PC-9 (cell line): Measurements from ENCODE around the gene ATF6. TPM values are rescaled to one million over a fixed set of nuclear protein-coding genes. Genes with fewer than 3 reads are reported as not detected.
"Not testable (repeated sequence)": the region's sequence is repeated elsewhere in the genome, so short reads cannot be mapped to it uniquely, and the experiment has no call there.

Experiments
- BruUV-seq: library from RNA; stranded (reverse); fragments of 400-500 nt; replicated peaks from 2 replicates; lab custom pipeline; 2021; lab: Mats Ljungman, UMichigan
- CTCF ChIA-PET: fragments of 300-600 bp; sonication (Branson Sonifier 250); formaldehyde crosslinking; loops from one replicate; lab custom pipeline; 2022; ENCODE audit warnings: antibody characterized with exemption; lab: Charles Lee
- POLR2A ChIA-PET: fragments of 300-600 bp; sonication (Branson Sonifier 250); formaldehyde crosslinking; loops from one replicate; lab custom pipeline; 2022; ENCODE audit warnings: antibody characterized with exemption; ENCODE audit not compliant: unreplicated experiment; lab: Charles Lee
- DNase-seq, 2 experiments: peaks; one replicate each; pipeline versions ENCODE4 v3.0.0 to v3.0.0-alpha.2; 2015 to 2022; ENCODE audit warnings: mixed read lengths in 1 of 2
- H2AFZ ChIP-seq: fragments of 200-600 bp; sonication (generic); 2 replicates; pipeline ENCODE4 v1.8.1; 2017; ENCODE audit warnings: antibody characterized with exemption
- H3F3A ChIP-seq: fragments of 200-600 bp; sonication (generic); 2 replicates; pipeline ENCODE4 v1.8.1; 2017; ENCODE audit warnings: antibody characterized with exemption, mild to moderate bottlenecking, low read depth; ENCODE audit not compliant: insufficient read depth
- H3K27ac ChIP-seq: fragments of 200-600 bp; sonication (generic); 2 replicates; pipeline ENCODE4 v1.6.1; 2016; ENCODE audit warnings: mixed run types
- H3K27me3 ChIP-seq: fragments of 200-600 bp; sonication (generic); 2 replicates; pipeline ENCODE4 v1.6.1; 2016; ENCODE audit warnings: low read depth, mixed run types; ENCODE audit not compliant: insufficient read depth
- H3K36me3 ChIP-seq: fragments of 200-600 bp; sonication (generic); 2 replicates; pipeline ENCODE4 v1.6.1; 2016; ENCODE audit warnings: low read depth, mixed run types
- H3K4me1 ChIP-seq: fragments of 200-600 bp; sonication (generic); replicated peaks from 2 replicates; pipeline ENCODE4 v1.6.1; 2016; ENCODE audit warnings: mixed run types; ENCODE audit not compliant: insufficient read depth
- H3K4me2 ChIP-seq: fragments of 200-600 bp; sonication (generic); 2 replicates; pipeline ENCODE4 v1.6.1; 2017; ENCODE audit warnings: mixed run types
- H3K4me3 ChIP-seq: fragments of 200-600 bp; sonication (generic); 2 replicates; pipeline ENCODE4 v1.6.1; 2016; ENCODE audit warnings: mixed run types
- H3K79me2 ChIP-seq: fragments of 200-600 bp; sonication (generic); 2 replicates; pipeline ENCODE4 v1.6.1; 2017; ENCODE audit warnings: low read depth, mixed run types
- H3K9me2 ChIP-seq: fragments of 200-600 bp; sonication (generic); 2 replicates; pipeline ENCODE4 v1.8.1; 2017; ENCODE audit warnings: mild to moderate bottlenecking; ENCODE audit not compliant: insufficient read depth
- H3K9me3 ChIP-seq: fragments of 200-600 bp; sonication (generic); 2 replicates; pipeline ENCODE4 v1.8.1; 2016; ENCODE audit warnings: low read depth; ENCODE audit not compliant: insufficient read depth
- H4K20me1 ChIP-seq: fragments of 200-600 bp; sonication (generic); 2 replicates; pipeline ENCODE4 v1.8.1; 2017; ENCODE audit not compliant: insufficient read depth
- EZH2 ChIP-seq: fragments of 200-600 bp; sonication (generic); IDR thresholded peaks from 2 replicates; pipeline ENCODE4 v1.8.0; 2017; ENCODE audit warnings: antibody characterized with exemption, low read depth
- intact Hi-C: fragments of 100-400 bp; cut with micrococcal nuclease; formaldehyde crosslinking; loops from one replicate; pipeline ENCODE4 v1.10.0; 2022; ENCODE audit not compliant: unreplicated experiment
- total RNA-seq: library from RNA; stranded (reverse); gene quantifications from 2 replicates; pipeline ENCODE4 v1.2.3, GENCODE V29; 2021
- TF ChIP-seq, protein P1 (sequence below): fragments of 200-600 bp; sonication (generic); conservative IDR thresholded peaks from 2 replicates; pipeline ENCODE4 v1.6.1; 2017; ENCODE audit warnings: mixed run types, antibody characterized with exemption, mild to moderate bottlenecking, moderate library complexity

ATF6 gene
- total RNA-seq, 1 experiment from 2014 or later: 19.5 TPM

GRCh38 chr1:161721738-161722343 lies 44.3 kb upstream of the ATF6 start:
- Histone ChIP-seq H2AFZ (no peak overlapping the region), H3K4me3 (no peak overlapping the region), H3K4me2 (peak overlapping the region; percentile 17)

DNA sequence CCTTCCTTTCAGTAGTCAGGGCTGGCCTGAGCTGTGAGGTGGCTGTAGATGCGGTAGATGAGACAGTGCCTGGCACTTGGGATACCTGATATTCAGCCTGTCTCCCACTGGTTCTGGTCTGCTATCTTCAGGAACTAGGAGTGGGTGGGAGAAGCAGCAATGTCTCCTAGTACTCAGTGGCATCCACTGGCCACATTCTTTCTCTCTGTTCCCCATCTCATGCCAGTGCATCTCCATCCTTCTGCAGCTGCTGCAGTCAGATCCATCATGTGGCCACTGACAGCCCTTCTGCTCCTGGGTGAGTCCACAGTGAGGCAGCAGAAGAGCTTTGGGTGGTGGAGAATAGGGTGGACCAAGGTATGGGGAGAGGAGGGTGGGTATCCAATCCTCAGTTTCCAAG lies 43.7 kb upstream of the ATF6 start:
- Histone ChIP-seq H4K20me1 (no peaks in the 10 kb centered on the region), H3K36me3 (no peaks in the 10 kb centered on the region), H2AFZ (no peak overlapping the region), H3K27me3 (no peaks in the 10 kb centered on the region), H3K4me1 (peaks cover 46% of the 10 kb centered on the region), H3K79me2 (peaks cover 12% of the 10 kb centered on the region), H3K4me2 (no peak overlapping the region), H3K27ac (no peak overlapping the region), H3F3A (0 out of 2 replicates have a peak, but pooled peaks cover under 1% of the 10 kb centered on the region), H3K9me3 (no peaks in the 10 kb centered on the region), H3K9me2 (no peaks in the 10 kb centered on the region), H3K4me3 (no peak overlapping the region)
- ChIA-PET POLR2A (no interaction called here), CTCF (no interaction called here)
- TF ChIP-seq EZH2: no peak
- TF ChIP-seq, protein P1, sequence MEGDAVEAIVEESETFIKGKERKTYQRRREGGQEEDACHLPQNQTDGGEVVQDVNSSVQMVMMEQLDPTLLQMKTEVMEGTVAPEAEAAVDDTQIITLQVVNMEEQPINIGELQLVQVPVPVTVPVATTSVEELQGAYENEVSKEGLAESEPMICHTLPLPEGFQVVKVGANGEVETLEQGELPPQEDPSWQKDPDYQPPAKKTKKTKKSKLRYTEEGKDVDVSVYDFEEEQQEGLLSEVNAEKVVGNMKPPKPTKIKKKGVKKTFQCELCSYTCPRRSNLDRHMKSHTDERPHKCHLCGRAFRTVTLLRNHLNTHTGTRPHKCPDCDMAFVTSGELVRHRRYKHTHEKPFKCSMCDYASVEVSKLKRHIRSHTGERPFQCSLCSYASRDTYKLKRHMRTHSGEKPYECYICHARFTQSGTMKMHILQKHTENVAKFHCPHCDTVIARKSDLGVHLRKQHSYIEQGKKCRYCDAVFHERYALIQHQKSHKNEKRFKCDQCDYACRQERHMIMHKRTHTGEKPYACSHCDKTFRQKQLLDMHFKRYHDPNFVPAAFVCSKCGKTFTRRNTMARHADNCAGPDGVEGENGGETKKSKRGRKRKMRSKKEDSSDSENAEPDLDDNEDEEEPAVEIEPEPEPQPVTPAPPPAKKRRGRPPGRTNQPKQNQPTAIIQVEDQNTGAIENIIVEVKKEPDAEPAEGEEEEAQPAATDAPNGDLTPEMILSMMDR: no peak
- no TSS peak for BruUV-seq
- intact Hi-C loops: no loop called here
- DNase-seq: no peak

More at GRCh38 chr1:161721738-161722343, 44.3 kb upstream of the ATF6 start:
- Histone ChIP-seq H3K9me2 (no peaks in the 10 kb centered on the region), H3F3A (no peaks in the 10 kb centered on the region), H3K27ac (peak overlapping the region; percentile 40), H3K4me1 (peaks cover 46% of the 10 kb centered on the region), H3K36me3 (no peaks in the 10 kb centered on the region), H3K27me3 (no peaks in the 10 kb centered on the region), H3K9me3 (no peaks in the 10 kb centered on the region), H3K79me2 (0 out of 2 replicates have a peak, but pooled peaks cover 9% of the 10 kb centered on the region), H4K20me1 (no peaks in the 10 kb centered on the region)
- intact Hi-C loops: no loop called here
- POLR2A ChIA-PET: no interaction called here
- TF ChIP-seq, protein P1: no peak
- TF ChIP-seq EZH2: no peak
- CTCF ChIA-PET: no interaction called here
- DNase-seq: peak in 1 of 2 experiments; percentile 63
- no TSS peak for BruUV-seq

GRCh38 chr1:161723459-161724141 lies 42.5 kb upstream of the ATF6 start:
- CTCF ChIA-PET: no interaction called here

GRCh38 chr1:161725258-161725907 lies 40.7 kb upstream of the ATF6 start:
- POLR2A ChIA-PET: interaction anchor here (0.6 kb wide), 1 partner anchor 652 kb away, joined by 6 read pairs; no protein-coding TSS in a partner anchor
- peak overlapping the region; percentile 99 for H3K4me2 ChIP-seq
- peak overlapping the region; percentile 69 for H3K27ac ChIP-seq
- H3K9me2 ChIP-seq, H3K9me3 ChIP-seq, H3K36me3 ChIP-seq, H4K20me1 ChIP-seq, CTCF ChIA-PET, intact Hi-C loops, BruUV-seq, H3K27me3 ChIP-seq, DNase-seq: not testable (repeated sequence)
- H3K4me3 ChIP-seq: peak overlapping the region; percentile 97
- H3K4me1 ChIP-seq: peaks cover 61% of the 10 kb centered on the region
- H3K79me2 ChIP-seq: peaks cover 18% of the 10 kb centered on the region
- H3F3A ChIP-seq: peaks cover 21% of the 10 kb centered on the region
- H2AFZ ChIP-seq: peak overlapping the region; percentile 88

More at GRCh38 chr1:161723459-161724141, 42.5 kb upstream of the ATF6 start:
- no peak overlapping the region for H3K27ac ChIP-seq
- H3K9me2 ChIP-seq: no peaks in the 10 kb centered on the region
- H3F3A ChIP-seq: 0 out of 2 replicates have a peak, but pooled peaks cover 4% of the 10 kb centered on the region
- H3K79me2 ChIP-seq: peaks cover 18% of the 10 kb centered on the region
- H3K4me3 ChIP-seq: no peak overlapping the region
- H3K4me1 ChIP-seq: peaks cover 49% of the 10 kb centered on the region
- no peak for TF ChIP-seq EZH2
- TF ChIP-seq, protein P1: no peak
- intact Hi-C loops: no loop called here
- no peak overlapping the region for H2AFZ ChIP-seq
- H3K9me3 ChIP-seq: no peaks in the 10 kb centered on the region
- H4K20me1 ChIP-seq: no peaks in the 10 kb centered on the region
- no peaks in the 10 kb centered on the region for H3K36me3 ChIP-seq
- peak overlapping the region; percentile 32 for H3K4me2 ChIP-seq
- POLR2A ChIA-PET: no interaction called here
- no peaks in the 10 kb centered on the region for H3K27me3 ChIP-seq
- no TSS peak for BruUV-seq
- DNase-seq: peak; percentile 20 to 61
